Spleen (tissue), 7 donors: Measurements from ENCODE around the gene DCAF4.

ENCODE experiments used
- POLR2A ChIP-seq, 3 donors: fragments of 450-650 bp; IDR thresholded peaks; one replicate each; pipeline ENCODE4 v1.5.1; 2017; ENCODE audit warnings: antibody characterized with exemption in 3 of 3, mild to moderate bottlenecking in 1 of 3
- POLR2AphosphoS5 ChIP-seq, 3 donors: sonication (generic); formaldehyde crosslinking; IDR thresholded peaks; one replicate each; pipeline ENCODE4 v1.5.1; 2017; ENCODE audit warnings: antibody characterized with exemption in 3 of 3
- TF ChIP-seq, protein P1 (sequence below), 11 experiments: fragments of 200-600 bp in 7 of 11; fragments of 450-650 bp in 4 of 11; sonication (generic) in 4 of 11; IDR thresholded peaks in 8 of 11; conservative IDR thresholded peaks in 3 of 11; 1 replicate in 7 of 11; 2 replicates in 4 of 11; pipeline versions ENCODE4 v1.4.0 to v1.8.0; 2016 to 2021; ENCODE audit warnings: antibody characterized with exemption in 11 of 11, inconsistent platforms in 4 of 11, mild to moderate bottlenecking in 1 of 11
- donor health status: DM: no; HTN: no; CAD: no; lungs with moderate emphysema.
- donor health status: DM: no; HTN: no; CAD: no.
- donor health status: DM: no; HTN: no; CAD: no.

DNA sequence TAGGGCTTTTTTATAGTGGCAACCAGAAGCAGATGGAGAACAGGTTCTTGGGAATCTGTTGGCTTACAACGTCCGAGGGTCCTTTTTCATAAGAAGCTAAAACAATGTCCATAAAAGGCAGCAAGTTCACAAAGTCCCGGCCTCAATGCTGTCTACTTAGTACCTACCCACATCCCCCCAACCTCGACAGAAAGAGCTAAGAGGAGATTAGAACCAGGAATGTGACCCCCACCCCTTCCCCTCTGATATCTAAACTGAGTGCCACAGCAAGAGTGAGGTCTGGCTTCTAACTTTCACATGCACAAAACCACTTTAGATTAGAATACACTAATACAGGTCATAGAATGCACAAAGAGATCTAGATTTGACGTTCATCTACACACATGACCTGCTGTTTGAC, 36.9 kb upstream of the DCAF4 start:
- TF ChIP-seq, protein P1, sequence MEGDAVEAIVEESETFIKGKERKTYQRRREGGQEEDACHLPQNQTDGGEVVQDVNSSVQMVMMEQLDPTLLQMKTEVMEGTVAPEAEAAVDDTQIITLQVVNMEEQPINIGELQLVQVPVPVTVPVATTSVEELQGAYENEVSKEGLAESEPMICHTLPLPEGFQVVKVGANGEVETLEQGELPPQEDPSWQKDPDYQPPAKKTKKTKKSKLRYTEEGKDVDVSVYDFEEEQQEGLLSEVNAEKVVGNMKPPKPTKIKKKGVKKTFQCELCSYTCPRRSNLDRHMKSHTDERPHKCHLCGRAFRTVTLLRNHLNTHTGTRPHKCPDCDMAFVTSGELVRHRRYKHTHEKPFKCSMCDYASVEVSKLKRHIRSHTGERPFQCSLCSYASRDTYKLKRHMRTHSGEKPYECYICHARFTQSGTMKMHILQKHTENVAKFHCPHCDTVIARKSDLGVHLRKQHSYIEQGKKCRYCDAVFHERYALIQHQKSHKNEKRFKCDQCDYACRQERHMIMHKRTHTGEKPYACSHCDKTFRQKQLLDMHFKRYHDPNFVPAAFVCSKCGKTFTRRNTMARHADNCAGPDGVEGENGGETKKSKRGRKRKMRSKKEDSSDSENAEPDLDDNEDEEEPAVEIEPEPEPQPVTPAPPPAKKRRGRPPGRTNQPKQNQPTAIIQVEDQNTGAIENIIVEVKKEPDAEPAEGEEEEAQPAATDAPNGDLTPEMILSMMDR (IDR thresholded peaks at IDR 0.05 in 8 of 11, conservative IDR thresholded peaks at IDR 0.05 in 3 of 11) = no peak
- TF ChIP-seq POLR2AphosphoS5 (IDR thresholded peaks at IDR 0.05) = no peak
- TF ChIP-seq POLR2A (IDR thresholded peaks at IDR 0.05) = no peak
